GM21786 (cell line): ENCODE data around the gene FGF8.

Experiments used
- ATAC-seq: cut with Tn5 transposase; IDR thresholded peaks from one replicate; pipeline ENCODE4 v1.9.1; 2021; ENCODE audit not compliant: unreplicated experiment

Gene FGF8

GRCh38 chr10:101782811-101783735, 7.2 kb upstream of the FGF8 start, which contains the start of gene NPM3:
NPM3 (minus strand) TSS chr10:101783446; CDS start chr10:101783390, 56 bp downstream.
- peak; percentile 75 for ATAC-seq

- ATAC-seq: no peak
Observed at GRCh38 chr10:101781984-101782810, 6.3 kb upstream of the FGF8 start.

- no peak for ATAC-seq
Observed at GRCh38 chr10:101781655-101781983, 5.7 kb upstream of the FGF8 start.

- ATAC-seq: no peak
Observed at GRCh38 chr10:101780818-101781654, 5.1 kb upstream of the FGF8 start.

GRCh38 chr10:101780187-101780817, 4.4 kb upstream of the FGF8 start:
- ATAC-seq: no peak

GRCh38 chr10:101779544-101780186, 3.8 kb upstream of the FGF8 start:
- ATAC-seq: peak; percentile 42

- ATAC-seq: no peak
Observed at GRCh38 chr10:101778781-101779543, 3.0 kb upstream of the FGF8 start.

- no peak for ATAC-seq
Observed at GRCh38 chr10:101778151-101778780, 2.4 kb upstream of the FGF8 start.

- ATAC-seq: no peak
Observed at GRCh38 chr10:101777619-101778145, 1.8 kb upstream of the FGF8 start.

- no peak for ATAC-seq
Observed at GRCh38 chr10:101776161-101776817, 375 bp upstream of the FGF8 start.

GRCh38 chr10:101774589-101775272, 1.2 kb downstream of the FGF8 start:
- no peak for ATAC-seq

GRCh38 chr10:101773923-101774588, 1.9 kb downstream of the FGF8 start:
- no peak for ATAC-seq

- no peak for ATAC-seq
Observed at GRCh38 chr10:101772895-101773761, 2.8 kb downstream of the FGF8 start.

GRCh38 chr10:101772017-101772894, 3.7 kb downstream of the FGF8 start:
- no peak for ATAC-seq

GRCh38 chr10:101771380-101771779, 4.5 kb downstream of the FGF8 start:
- no peak for ATAC-seq
